ENCODE results near the gene ATAT1. TPM values are rescaled to one million over a fixed set of nuclear protein-coding genes. Genes with fewer than 3 reads are reported as not detected.

Gene ATAT1
- total RNA-seq: 2.7 TPM
- long read RNA-seq, partial matches to known transcripts: 1 of 7 reads
- long read RNA-seq, other reads (novel, unspliced or antisense): 1 of 7 reads

- intact Hi-C loops (cut with micrococcal nuclease): no loop called here
- Histone ChIP-seq H3K36me3 (peaks cover 60% of the 10 kb centered on the region), H3K4me3 (peak within 1 kb of the TSS; percentile 76)
Measured at GRCh38 chr6:30626484-30627366, at the start of gene ATAT1. TSS of gene ATAT1 (plus strand) at chr6:30626874.

GRCh38 chr6:30578051-30578450, 48.6 kb upstream of the ATAT1 start:
- no peak for DNase-seq
- Histone ChIP-seq H3K27me3 (ENCODE audit: low read depth) (no peaks in the 10 kb centered on the region), H3K36me3 (peaks cover 58% of the 10 kb centered on the region), H3K4me1 (peaks cover 20% of the 10 kb centered on the region), H3K27ac (replicated peaks) (no peak overlapping the region), H3K4me3 (no peak overlapping the region), H3K9me3 (replicated peaks) (no peaks in the 10 kb centered on the region)
- TF ChIP-seq CTCF (IDR thresholded peaks at IDR 0.05; ENCODE audit: borderline replicate concordance): no peak
- intact Hi-C loops (cut with micrococcal nuclease): no loop called here

More at GRCh38 chr6:30626484-30627366, at the start of gene ATAT1:
- peak; percentile 92 for DNase-seq
- Histone ChIP-seq H3K27me3 (ENCODE audit: low read depth) (no peaks in the 10 kb centered on the region), H3K4me1 (peaks cover 16% of the 10 kb centered on the region), H3K9me3 (replicated peaks) (no peaks in the 10 kb centered on the region), H3K27ac (replicated peaks) (peak within 1 kb of the TSS; percentile 93)
- TF ChIP-seq CTCF (IDR thresholded peaks at IDR 0.05; ENCODE audit: borderline replicate concordance): peak; percentile 60

GRCh38 chr6:30583921-30584320, 42.8 kb upstream of the ATAT1 start:
- H3K4me3 ChIP-seq: no peak overlapping the region
- no peak for TF ChIP-seq CTCF (IDR thresholded peaks at IDR 0.05; ENCODE audit: borderline replicate concordance)
- intact Hi-C loops (cut with micrococcal nuclease): no loop called here
- no peak overlapping the region for H3K27ac ChIP-seq (replicated peaks)
- no peaks in the 10 kb centered on the region for H3K9me3 ChIP-seq (replicated peaks)
- no peak for DNase-seq
- no peaks in the 10 kb centered on the region for H3K4me1 ChIP-seq
- peaks cover 98% of the 10 kb centered on the region for H3K36me3 ChIP-seq
- no peaks in the 10 kb centered on the region for H3K27me3 ChIP-seq (ENCODE audit: low read depth)

GRCh38 chr6:30589754-30590358, 36.8 kb upstream of the ATAT1 start:
- TF ChIP-seq CTCF (IDR thresholded peaks at IDR 0.05; ENCODE audit: borderline replicate concordance): no peak
- Histone ChIP-seq H3K27ac (replicated peaks) (no peak overlapping the region), H3K4me3 (no peak overlapping the region), H3K4me1 (no peaks in the 10 kb centered on the region), H3K36me3 (peaks cover 98% of the 10 kb centered on the region), H3K27me3 (ENCODE audit: low read depth) (no peaks in the 10 kb centered on the region), H3K9me3 (replicated peaks) (no peaks in the 10 kb centered on the region)
- DNase-seq: no peak
- intact Hi-C loops (cut with micrococcal nuclease): no loop called here

- Histone ChIP-seq H3K4me1 (no peaks in the 10 kb centered on the region), H3K27me3 (ENCODE audit: low read depth) (no peaks in the 10 kb centered on the region), H3K36me3 (peaks cover 96% of the 10 kb centered on the region), H3K4me3 (no peak overlapping the region), H3K9me3 (replicated peaks) (no peaks in the 10 kb centered on the region), H3K27ac (replicated peaks) (peak overlapping the region; percentile 19)
- TF ChIP-seq CTCF (IDR thresholded peaks at IDR 0.05; ENCODE audit: borderline replicate concordance): no peak
- no peak for DNase-seq
- intact Hi-C loops (cut with micrococcal nuclease): no loop called here
Measured at GRCh38 chr6:30590509-30590908, 36.2 kb upstream of the ATAT1 start.

Measured in left ventricle myocardium inferior (tissue), 1 donor.